Liver (tissue), 9 donors: ENCODE results near the gene CD52. TPM values are rescaled to one million over a fixed set of nuclear protein-coding genes. Genes with fewer than 3 reads are reported as not detected.

Experiments used
- DNase-seq: peaks from one replicate; pipeline ENCODE4 v3.0.0-alpha.2; 2017; ENCODE audit warnings: low spot score
- H3K27ac ChIP-seq, 2 donors: one replicate each; pipeline ENCODE4 v1.7.0; 2013; ENCODE audit warnings: inconsistent platforms in 2 of 2, low read length in 2 of 2, control low read depth in 1 of 2, low read depth in 1 of 2, mild to moderate bottlenecking in 1 of 2
- H3K27me3 ChIP-seq, 4 donors: one replicate each; pipeline versions ENCODE4 v1.6.1 to v1.7.0; 2013; ENCODE audit warnings: low read length in 3 of 4, inconsistent platforms in 1 of 4, mild to moderate bottlenecking in 1 of 4, moderate library complexity in 1 of 4; ENCODE audit not compliant: control insufficient read depth in 4 of 4, insufficient read depth in 4 of 4
- H3K36me3 ChIP-seq, 4 donors: one replicate each; pipeline versions ENCODE4 v1.6.1 to v1.7.0; 2013; ENCODE audit warnings: low read length in 3 of 4, mild to moderate bottlenecking in 3 of 4, low read depth in 1 of 4, moderate library complexity in 1 of 4; ENCODE audit not compliant: control insufficient read depth in 4 of 4, insufficient read depth in 3 of 4
- H3K4me1 ChIP-seq, 4 donors: one replicate each; pipeline versions ENCODE4 v1.6.1 to v1.7.0; 2013; ENCODE audit warnings: low read length in 3 of 4, mild to moderate bottlenecking in 3 of 4, moderate library complexity in 1 of 4; ENCODE audit not compliant: control insufficient read depth in 4 of 4, insufficient read depth in 4 of 4
- H3K4me3 ChIP-seq, 3 donors: one replicate each; pipeline versions ENCODE4 v1.6.1 to v1.7.0; 2013; ENCODE audit warnings: low read length in 3 of 3, control low read depth in 1 of 3, low read depth in 1 of 3, mild to moderate bottlenecking in 1 of 3
- H3K9ac ChIP-seq, 2 donors: one replicate each; pipeline ENCODE4 v1.7.0; 2013; ENCODE audit warnings: low read length in 2 of 2, mild to moderate bottlenecking in 2 of 2, moderate library complexity in 2 of 2, control low read depth in 1 of 2, low read depth in 1 of 2
- H3K9me3 ChIP-seq, 4 donors: one replicate each; pipeline versions ENCODE4 v1.6.1 to v1.7.0; 2013; ENCODE audit warnings: low read length in 3 of 4; ENCODE audit not compliant: control insufficient read depth in 4 of 4
- CTCF ChIP-seq: fragments of 150-350 bp; IDR thresholded peaks from 2 replicates; pipeline ENCODE4 v1.5.1; 2017; ENCODE audit warnings: improper control_type of control experiment, low read depth, low read length; ENCODE audit not compliant: missing input control
- EGR1 ChIP-seq, 2 donors: IDR thresholded peaks; 2 replicates each; pipeline ENCODE4 v1.6.1; 2016 to 2018; ENCODE audit warnings: antibody characterized with exemption in 2 of 2, low read depth in 2 of 2
- FOXA1 ChIP-seq: IDR thresholded peaks from 2 replicates; pipeline ENCODE4 v1.6.1; 2016; ENCODE audit warnings: antibody characterized with exemption
- FOXA2 ChIP-seq: IDR thresholded peaks from 2 replicates; pipeline ENCODE4 v1.6.1; 2016; ENCODE audit warnings: antibody characterized with exemption
- GABPA ChIP-seq, 2 donors: IDR thresholded peaks in 1 of 2; conservative IDR thresholded peaks in 1 of 2; 2 replicates each; pipeline ENCODE4 v1.6.1; 2016; ENCODE audit warnings: antibody characterized with exemption in 2 of 2, mild to moderate bottlenecking in 1 of 2, moderate library complexity in 1 of 2
- HNF4G ChIP-seq: IDR thresholded peaks from 2 replicates; pipeline ENCODE4 v1.6.1; 2016; ENCODE audit warnings: antibody characterized with exemption
- JUND ChIP-seq, 2 donors: IDR thresholded peaks; 2 replicates each; pipeline ENCODE4 v1.6.1; 2016; ENCODE audit warnings: antibody characterized with exemption in 2 of 2
- MAX ChIP-seq: IDR thresholded peaks from 2 replicates; pipeline ENCODE4 v1.6.1; 2016; ENCODE audit warnings: antibody characterized with exemption
- NR2F2 ChIP-seq: IDR thresholded peaks from 2 replicates; pipeline ENCODE4 v1.6.1; 2016; ENCODE audit warnings: antibody characterized with exemption
- RAD21 ChIP-seq, 2 donors: IDR thresholded peaks; 2 replicates each; pipeline ENCODE4 v1.6.1; 2016; ENCODE audit warnings: antibody characterized with exemption in 2 of 2, mild to moderate bottlenecking in 2 of 2
- RXRA ChIP-seq, 2 donors: IDR thresholded peaks; 2 replicates each; pipeline ENCODE4 v1.6.1; 2017 to 2018; ENCODE audit warnings: antibody characterized with exemption in 2 of 2, mild to moderate bottlenecking in 1 of 2
- SP1 ChIP-seq: IDR thresholded peaks from 2 replicates; pipeline ENCODE4 v1.6.1; 2018; ENCODE audit warnings: antibody characterized with exemption, mild to moderate bottlenecking
- ZBTB33 ChIP-seq: IDR thresholded peaks from 2 replicates; pipeline ENCODE4 v1.6.1; 2016; ENCODE audit warnings: antibody characterized with exemption
- WGBS: extraction: QIAGEN DNeasy Blood & Tissue Kit; methylation state at CpG from one replicate; pipeline ENCODE4 v1.1.7; 2013; 5-methylcytosine and 5-hydroxymethylcytosine counted together
- polyA plus RNA-seq, 2 donors: library from polyadenylated mRNA; stranded (reverse) in 1 of 2; unstranded in 1 of 2; fragments of 200-250 nt in 1 of 2; fragments of >200 nt in 1 of 2; fragmentation: Nextera tagmentation in 1 of 2; extraction: Ambion mirVana in 1 of 2; gene quantifications; one replicate each; pipeline versions ENCODE4 v1.2.1 to v1.2.3, GENCODE V29; 2013 to 2015
- total RNA-seq, 2 donors: library from RNA; depleted of rRNA; stranded (reverse); fragments of >200 nt; gene quantifications; one replicate each; pipeline ENCODE4 v1.2.3, GENCODE V29; 2014
- TF ChIP-seq, protein P1 (sequence below): IDR thresholded peaks from 2 replicates; pipeline ENCODE4 v1.6.1; 2016; ENCODE audit warnings: antibody characterized with exemption
- TF ChIP-seq, protein P2 (sequence below): IDR thresholded peaks from 2 replicates; pipeline ENCODE4 v1.6.1; 2016; ENCODE audit warnings: antibody characterized with exemption, mild to moderate bottlenecking
- donor health status: healthy.
- donor health status: healthy.
- donor health status: healthy.
- donor health status: healthy.
- donor health status: healthy.

CD52 gene
- total and polyA plus RNA-seq, 4 donors, result 1.7 to 16.4 (median 8.9) TPM

DNA sequence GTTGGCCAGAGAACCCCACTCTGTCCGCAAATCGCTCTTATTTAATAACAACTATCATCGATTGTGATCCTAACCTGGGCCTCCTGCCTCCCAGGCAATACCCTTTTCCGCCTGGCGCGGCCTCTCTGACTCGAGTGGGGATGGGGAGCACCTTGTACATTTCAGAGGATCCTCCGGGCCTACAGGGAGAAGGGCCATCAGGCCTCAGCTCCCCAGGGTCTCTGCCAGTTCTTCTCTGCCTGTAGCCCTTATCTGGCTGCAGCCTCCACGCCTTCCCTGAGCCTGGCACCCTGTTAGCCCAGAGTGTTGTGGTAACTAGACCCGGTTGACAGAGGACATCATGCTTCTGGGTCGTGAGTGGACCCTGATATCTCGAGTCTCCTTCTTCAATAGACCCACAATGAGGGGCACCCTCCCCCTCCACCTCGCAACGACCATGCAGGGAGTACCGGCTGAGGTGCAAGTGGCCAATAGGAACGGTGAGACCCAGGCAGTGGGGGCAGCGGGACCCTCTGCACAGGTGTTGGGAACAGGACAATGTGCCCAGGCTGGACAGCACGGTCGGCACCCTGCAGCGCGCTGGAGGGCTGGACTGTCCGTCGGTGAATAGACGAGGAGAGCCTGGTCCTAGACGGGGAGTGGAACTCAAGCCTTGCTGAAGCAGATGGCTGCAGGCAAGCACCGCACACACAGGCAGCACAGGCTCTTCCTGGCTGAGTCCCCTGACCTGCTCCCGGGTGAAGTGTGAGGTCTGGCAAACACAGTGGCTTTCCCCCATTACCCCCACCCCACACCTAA is 43.2 kb downstream of the CD52 start:
- no peak overlapping the region for H3K4me3 ChIP-seq
- WGBS, result 81% methylated on average over 27 of the region's 27 CpGs

GRCh38 chr1:26361605-26362122 is 43.9 kb downstream of the CD52 start:
- H3K4me1 ChIP-seq, result peaks cover 3 to 10% (median 4%) of the 10 kb centered on the region in 4 donors
- no peak overlapping the region for H3K27ac ChIP-seq
- DNase-seq, result no peak
- H3K9ac ChIP-seq, result no peak overlapping the region
- no peaks in the 10 kb centered on the region for H3K9me3 ChIP-seq
- 89% methylated on average over 12 of the region's 12 CpGs for WGBS
- no peaks in the 10 kb centered on the region for H3K36me3 ChIP-seq
- TF ChIP-seq GABPA (IDR thresholded peaks at IDR 0.05 in 1 of 2, conservative IDR thresholded peaks at IDR 0.05 in 1 of 2) (no peak), HNF4G (no peak), FOXA1 (no peak), JUND (IDR thresholded peaks at IDR 0.05) (no peak), RXRA (IDR thresholded peaks at IDR 0.05) (no peak), EGR1 (IDR thresholded peaks at IDR 0.05; ENCODE audit: low read depth in 2 of 2) (no peak), MAX (no peak), RAD21 (IDR thresholded peaks at IDR 0.05) (no peak), CTCF (no peak), SP1 (no peak), NR2F2 (no peak), ZBTB33 (no peak)
- TF ChIP-seq, protein P1, sequence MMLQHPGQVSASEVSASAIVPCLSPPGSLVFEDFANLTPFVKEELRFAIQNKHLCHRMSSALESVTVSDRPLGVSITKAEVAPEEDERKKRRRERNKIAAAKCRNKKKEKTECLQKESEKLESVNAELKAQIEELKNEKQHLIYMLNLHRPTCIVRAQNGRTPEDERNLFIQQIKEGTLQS, result no peak
- H3K27me3 ChIP-seq, result no peaks in the 10 kb centered on the region
- H3K4me3 ChIP-seq, result no peak overlapping the region

More for the DNA sequence above, 43.2 kb downstream of the CD52 start:
- Histone ChIP-seq H3K4me1 (peaks cover 3 to 10% (median 4%) of the 10 kb centered on the region in 4 donors), H3K36me3 (no peaks in the 10 kb centered on the region), H3K27me3 (no peaks in the 10 kb centered on the region), H3K27ac (no peak overlapping the region), H3K9ac (no peak overlapping the region), H3K9me3 (no peaks in the 10 kb centered on the region)
- TF ChIP-seq FOXA2, result no peak
- TF ChIP-seq, protein P2, sequence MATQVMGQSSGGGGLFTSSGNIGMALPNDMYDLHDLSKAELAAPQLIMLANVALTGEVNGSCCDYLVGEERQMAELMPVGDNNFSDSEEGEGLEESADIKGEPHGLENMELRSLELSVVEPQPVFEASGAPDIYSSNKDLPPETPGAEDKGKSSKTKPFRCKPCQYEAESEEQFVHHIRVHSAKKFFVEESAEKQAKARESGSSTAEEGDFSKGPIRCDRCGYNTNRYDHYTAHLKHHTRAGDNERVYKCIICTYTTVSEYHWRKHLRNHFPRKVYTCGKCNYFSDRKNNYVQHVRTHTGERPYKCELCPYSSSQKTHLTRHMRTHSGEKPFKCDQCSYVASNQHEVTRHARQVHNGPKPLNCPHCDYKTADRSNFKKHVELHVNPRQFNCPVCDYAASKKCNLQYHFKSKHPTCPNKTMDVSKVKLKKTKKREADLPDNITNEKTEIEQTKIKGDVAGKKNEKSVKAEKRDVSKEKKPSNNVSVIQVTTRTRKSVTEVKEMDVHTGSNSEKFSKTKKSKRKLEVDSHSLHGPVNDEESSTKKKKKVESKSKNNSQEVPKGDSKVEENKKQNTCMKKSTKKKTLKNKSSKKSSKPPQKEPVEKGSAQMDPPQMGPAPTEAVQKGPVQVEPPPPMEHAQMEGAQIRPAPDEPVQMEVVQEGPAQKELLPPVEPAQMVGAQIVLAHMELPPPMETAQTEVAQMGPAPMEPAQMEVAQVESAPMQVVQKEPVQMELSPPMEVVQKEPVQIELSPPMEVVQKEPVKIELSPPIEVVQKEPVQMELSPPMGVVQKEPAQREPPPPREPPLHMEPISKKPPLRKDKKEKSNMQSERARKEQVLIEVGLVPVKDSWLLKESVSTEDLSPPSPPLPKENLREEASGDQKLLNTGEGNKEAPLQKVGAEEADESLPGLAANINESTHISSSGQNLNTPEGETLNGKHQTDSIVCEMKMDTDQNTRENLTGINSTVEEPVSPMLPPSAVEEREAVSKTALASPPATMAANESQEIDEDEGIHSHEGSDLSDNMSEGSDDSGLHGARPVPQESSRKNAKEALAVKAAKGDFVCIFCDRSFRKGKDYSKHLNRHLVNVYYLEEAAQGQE, result no peak
- no peak for TF ChIP-seq GABPA (IDR thresholded peaks at IDR 0.05 in 1 of 2, conservative IDR thresholded peaks at IDR 0.05 in 1 of 2)
- TF ChIP-seq RXRA (IDR thresholded peaks at IDR 0.05), result no peak
- DNase-seq, result no peak
